GM19043 (cell line): ENCODE data around the gene KIAA0513.

Source experiments
- ATAC-seq: cut with Tn5 transposase; IDR thresholded peaks from one replicate; pipeline ENCODE4 v1.9.1; 2021; ENCODE audit warnings: low read depth; ENCODE audit not compliant: unreplicated experiment

Gene KIAA0513

DNA sequence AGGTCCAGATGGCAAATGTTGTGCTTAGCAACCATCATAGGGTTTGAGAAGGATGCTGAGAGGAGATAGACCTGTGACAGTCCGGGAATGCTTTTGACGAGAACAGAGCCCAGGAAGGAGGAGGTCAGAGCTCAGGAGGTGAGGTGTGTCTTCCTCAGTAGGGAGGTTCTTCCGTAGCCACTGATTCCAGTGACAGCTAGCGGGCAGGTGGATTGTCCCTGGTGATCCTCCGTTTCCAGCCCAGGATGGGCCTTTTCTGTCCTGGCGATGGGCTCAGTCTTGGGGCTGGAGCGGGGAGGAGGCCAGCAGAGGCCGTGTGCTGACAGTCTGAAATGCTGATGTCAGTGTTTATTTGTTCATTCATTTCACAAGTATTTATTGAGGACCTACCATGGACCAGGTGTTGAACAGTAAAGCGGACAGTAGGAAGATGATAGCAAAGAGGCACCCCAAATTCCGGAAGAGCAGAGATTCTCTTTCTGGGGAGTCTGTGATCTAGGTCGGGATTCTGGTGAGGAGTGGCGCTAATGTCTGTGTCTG is 38.8 kb downstream of the KIAA0513 start:
- ATAC-seq = no peak

- no peak for ATAC-seq
These were observed 39.4 kb downstream of the KIAA0513 start for GRCh38 chr16:85067024-85067423.

DNA sequence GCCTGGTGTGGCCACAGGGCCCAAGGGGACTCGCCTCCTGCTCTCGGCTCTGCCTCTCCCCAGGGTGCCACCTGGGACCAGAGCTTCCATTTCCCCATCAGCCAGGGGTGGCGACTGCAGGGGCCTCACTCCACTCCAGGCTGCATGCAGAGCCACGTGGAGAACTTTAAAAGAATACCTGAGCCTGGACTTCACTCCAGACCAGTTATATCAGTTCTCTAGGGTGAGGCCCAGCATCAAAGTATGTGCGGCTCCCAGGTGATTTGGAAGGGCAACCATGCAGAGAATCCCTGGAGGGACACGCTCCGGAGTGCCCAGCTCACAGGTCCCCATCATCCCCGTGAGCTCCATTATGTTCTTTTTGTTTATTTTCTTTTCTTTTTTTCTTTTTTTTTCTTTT is 39.8 kb downstream of the KIAA0513 start:
- ATAC-seq = no peak

DNA sequence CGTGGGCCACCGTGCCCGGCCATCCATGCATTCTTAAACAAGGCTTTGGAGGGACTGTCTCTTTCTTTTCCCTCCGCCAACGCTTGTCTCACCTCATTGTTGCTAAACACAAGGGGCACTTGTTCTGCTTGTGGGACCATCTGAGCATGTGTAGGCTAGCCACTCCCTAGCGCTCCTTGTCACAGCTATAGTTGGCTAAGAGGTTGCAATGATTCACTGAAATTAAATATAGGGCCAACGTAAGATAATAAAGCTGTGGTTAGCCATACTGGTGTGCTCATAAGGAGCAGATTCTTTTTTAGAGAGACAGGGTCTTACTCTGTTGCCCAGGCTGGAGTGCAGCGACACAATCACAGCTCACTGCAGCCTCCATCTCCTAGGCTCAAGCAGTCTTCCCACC is 41.2 kb downstream of the KIAA0513 start:
- no peak for ATAC-seq

DNA sequence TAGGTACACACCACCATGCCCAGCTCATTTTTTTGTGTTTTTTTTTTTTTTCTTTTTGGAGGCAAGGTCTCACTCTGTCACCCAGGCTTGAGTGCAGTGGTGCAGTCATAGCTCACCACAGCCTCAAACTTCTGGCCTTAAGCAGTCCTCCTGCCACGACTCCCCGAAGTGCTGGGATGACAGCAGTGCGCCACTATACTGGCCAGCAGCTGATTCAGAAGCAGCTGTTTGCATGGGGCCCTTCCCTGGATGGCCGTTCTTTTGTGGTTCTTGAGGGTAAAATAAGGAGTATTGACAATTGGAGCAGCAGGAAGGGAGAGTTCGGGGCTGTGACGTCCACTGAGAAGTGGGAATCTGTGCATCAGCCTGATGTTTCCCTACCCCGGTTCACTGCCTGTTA is 41.6 kb downstream of the KIAA0513 start:
- no peak for ATAC-seq

DNA sequence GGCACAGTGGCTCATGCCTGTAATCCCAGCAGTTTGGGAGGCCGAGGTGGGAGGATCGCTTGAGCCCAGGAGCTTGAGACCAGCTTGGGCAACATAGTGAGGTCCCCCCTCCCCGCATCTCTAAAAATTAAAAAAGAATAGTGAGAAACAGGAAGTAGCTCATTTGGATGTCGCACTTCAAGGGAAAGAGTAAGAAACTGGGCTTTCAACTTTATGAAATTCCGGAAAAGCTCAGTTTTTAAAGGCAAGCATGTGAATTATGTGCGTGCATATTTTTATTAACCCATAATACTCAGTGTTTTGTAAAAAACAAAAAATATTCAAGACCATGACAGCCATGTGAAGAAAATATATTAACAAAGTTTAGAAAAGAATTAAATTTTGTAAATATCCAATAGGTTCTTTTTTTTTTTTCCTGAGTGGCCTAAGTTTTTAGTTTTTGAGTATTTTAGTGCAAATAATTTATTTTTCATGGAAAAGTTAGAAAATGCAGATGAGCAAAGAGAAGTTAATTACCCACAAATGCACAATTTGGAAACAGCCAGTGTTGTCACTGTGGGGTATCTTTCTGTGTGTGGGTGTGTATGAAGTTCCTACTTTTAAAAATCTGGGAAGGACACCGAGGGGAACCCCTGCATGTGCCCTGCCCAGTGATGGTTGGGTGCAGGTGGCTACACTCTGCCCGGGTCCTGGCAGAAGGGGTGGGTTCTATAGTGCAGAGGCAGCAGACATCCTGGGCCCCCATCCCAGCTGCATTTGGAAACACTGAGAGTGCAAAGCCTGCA is 44.7 kb downstream of the KIAA0513 start:
- no peak for ATAC-seq

GRCh38 chr16:85072947-85073346 is 45.4 kb downstream of the KIAA0513 start:
- no peak for ATAC-seq

- no peak for ATAC-seq
These were observed 46.8 kb downstream of the KIAA0513 start for GRCh38 chr16:85074225-85074914.

DNA sequence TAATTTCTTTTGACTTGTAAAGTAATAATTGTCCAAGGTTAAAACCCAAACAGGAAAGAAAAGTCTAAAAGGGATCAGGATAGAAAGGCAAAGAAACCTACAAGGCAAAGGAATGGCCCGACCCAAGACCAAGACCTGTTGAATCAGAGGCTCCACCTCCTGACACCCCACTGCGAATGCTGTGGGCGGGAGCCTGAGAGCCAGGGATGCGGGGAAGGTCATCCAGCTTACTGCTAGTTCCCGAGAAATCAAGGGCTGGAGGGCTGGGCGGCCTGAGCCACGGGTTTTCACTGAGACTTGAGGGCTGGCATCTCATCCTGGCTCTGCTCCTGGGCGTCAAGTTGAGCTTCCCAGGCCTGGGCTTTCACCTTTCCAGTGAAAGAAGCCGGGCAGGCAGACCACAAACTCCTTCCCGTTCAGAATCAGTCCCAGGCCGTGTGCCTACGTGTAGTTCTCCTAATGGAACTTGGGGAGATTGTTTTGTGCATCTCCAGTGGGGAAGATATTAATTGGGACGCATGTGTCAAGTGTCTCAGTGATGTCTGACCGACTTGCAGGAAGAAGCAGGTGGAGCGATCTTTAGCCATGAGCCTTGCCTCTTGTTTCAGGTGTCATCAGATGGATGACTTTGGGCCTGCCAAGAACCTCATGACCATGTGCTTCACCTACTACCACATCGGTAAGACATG is 47.8 kb downstream of the KIAA0513 start:
- ATAC-seq = no peak

- no peak for ATAC-seq
These were observed 49.4 kb downstream of the KIAA0513 start for GRCh38 chr16:85077039-85077438.

DNA sequence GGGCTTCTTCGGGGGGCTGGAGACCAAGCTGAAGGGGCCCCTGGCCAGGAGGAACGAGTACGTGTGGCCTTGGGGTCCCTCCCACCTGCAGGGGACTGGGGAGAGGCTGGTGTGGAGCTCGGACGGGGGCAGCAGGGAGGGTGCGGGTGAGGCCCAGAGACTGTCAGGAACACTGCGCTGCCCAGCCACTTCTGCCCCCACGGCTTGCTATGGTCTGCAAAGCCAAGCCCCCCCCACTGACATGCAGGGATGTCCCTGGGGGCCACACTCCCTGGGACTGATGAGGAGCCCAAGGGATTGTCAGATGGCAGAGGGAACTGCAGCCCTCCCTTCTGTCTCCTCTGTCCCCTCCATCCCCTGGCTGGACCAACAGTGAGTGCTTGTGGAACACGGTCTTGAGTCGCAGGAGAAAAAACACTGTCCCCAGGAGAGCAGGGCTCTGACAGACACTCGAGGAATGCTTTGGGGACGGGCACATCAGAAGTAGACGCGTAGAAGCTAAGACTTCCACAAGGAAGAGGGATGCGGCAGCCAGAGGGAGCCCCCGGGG is 50.1 kb downstream of the KIAA0513 start:
- ATAC-seq = no peak

GRCh38 chr16:85078226-85078625 is 50.6 kb downstream of the KIAA0513 start:
- no peak for ATAC-seq

- ATAC-seq = no peak
These were observed 51.4 kb downstream of the KIAA0513 start for GRCh38 chr16:85078952-85079351.

- no peak for ATAC-seq
These were observed 52.4 kb downstream of the KIAA0513 start for GRCh38 chr16:85079785-85080570.

DNA sequence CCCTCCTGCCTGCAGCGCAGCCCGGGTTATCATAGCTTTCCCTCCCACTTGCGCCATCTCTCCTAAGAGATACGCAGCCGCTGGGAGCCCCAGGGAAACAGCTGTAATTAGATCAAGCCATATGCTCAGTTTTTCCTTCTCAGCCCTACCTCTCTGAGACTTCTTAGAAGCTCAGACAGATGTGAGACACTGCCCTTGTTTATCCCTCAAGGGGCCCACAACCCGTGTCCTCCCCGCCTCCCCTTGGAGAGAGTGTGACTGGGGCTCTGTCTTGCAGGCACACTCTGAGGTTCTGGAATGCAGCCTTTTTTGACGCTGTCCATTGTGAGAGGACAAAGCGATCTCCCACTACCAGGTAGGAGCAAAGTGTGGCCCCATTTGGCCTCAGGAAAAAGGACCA is 53.4 kb downstream of the KIAA0513 start:
- ATAC-seq = no peak

- no peak for ATAC-seq
These were observed 54.2 kb downstream of the KIAA0513 start for GRCh38 chr16:85081765-85082164.

DNA sequence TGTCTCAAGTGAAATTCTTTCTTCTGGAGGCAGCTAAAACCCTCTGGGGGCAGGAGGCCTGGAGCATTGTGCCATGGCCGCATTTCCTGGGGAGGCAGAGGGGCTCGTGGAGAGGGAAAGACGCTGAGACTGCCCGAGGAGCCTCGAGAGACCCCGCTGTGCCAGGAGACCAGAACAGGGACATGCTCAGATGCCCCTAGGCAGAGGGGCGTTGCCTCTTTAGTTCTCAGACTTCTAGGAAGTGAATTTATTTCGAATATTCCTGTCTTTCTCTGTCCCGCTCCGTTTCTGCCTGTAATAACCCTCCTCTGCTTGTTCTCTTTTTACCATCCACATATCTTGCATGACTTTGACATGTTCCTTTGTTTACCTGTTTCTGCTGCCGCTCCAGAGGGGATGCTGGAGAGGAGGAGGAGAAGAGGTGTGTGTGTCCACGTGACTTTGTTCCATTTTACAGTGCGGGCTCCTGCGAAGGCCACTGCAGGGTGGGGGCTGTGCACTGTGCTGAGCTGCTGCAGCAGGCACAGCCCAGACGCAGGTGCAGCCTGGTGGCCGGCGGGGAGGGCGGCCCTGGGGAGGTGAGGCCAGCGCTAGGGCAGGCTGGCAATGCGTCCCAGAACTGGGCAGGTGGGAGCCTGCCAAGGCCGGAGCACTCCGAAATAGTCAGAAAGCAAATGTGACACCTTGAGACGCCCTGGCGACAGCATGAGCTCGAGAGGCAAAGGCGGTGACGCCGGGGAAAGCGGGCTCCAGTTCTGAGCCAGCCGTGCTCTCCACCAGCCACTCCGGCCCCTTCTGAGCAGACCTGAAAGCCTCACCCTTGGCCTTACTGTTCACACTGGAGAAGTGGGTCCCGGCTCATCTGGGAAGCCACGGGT is 54.8 kb downstream of the KIAA0513 start:
- no peak for ATAC-seq

DNA sequence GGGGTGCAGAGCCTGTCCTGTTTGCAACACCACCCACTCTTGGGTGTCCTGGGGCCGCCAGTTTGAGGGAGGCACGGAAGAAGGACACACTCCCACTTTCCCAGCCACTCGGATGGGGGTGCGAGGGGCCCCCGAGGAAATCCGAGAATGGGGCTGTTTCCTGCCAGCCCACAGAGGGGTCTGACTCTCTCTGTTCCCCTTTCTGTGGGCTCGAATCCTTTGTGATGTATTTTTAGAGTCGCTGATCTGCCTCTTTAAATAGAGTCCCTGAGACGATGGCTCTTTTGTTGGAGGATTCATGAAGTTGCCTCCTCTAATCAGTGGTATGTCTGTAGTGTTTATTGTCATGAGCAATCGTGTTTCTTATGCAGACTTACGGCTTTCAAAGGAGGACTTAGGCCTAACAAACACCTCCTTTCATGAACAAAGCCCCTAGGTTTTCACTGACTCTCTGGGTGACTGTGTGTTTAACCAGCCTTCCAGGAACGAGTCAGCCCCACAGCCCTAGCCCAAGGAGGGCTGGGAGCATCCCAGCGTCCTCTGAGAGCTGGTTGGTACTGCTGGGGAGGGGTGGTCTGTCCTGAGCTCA is 55.5 kb downstream of the KIAA0513 start:
- ATAC-seq = no peak
